Stomach smooth muscle (tissue), 2 donors: Measurements from ENCODE around the gene AMD1.

ENCODE experiments used
- H3K27ac ChIP-seq: one replicate; pipeline ENCODE4 v1.7.0; 2013; ENCODE audit warnings: mild to moderate bottlenecking, low read length, inconsistent platforms
- H3K27me3 ChIP-seq, 2 donors: one replicate each; pipeline ENCODE4 v1.7.0; 2013; ENCODE audit warnings: low read length in 2 of 2; ENCODE audit not compliant: insufficient read depth in 2 of 2, control insufficient read depth in 1 of 2
- H3K36me3 ChIP-seq, 2 donors: one replicate each; pipeline ENCODE4 v1.7.0; 2013; ENCODE audit warnings: low read length in 2 of 2; ENCODE audit not compliant: control insufficient read depth in 2 of 2, insufficient read depth in 2 of 2
- H3K4me1 ChIP-seq: one replicate; pipeline ENCODE4 v1.7.0; 2013; ENCODE audit warnings: low read length; ENCODE audit not compliant: control insufficient read depth, insufficient read depth
- H3K4me3 ChIP-seq, 2 donors: one replicate each; pipeline ENCODE4 v1.7.0; 2013; ENCODE audit warnings: low read length in 2 of 2
- H3K9ac ChIP-seq, 2 donors: one replicate each; pipeline ENCODE4 v1.7.0; 2013; ENCODE audit warnings: low read length in 2 of 2, mild to moderate bottlenecking in 1 of 2
- H3K9me3 ChIP-seq, 2 donors: one replicate each; pipeline ENCODE4 v1.7.0; 2013; ENCODE audit warnings: low read length in 2 of 2; ENCODE audit not compliant: control insufficient read depth in 2 of 2
- donor health status: healthy.
- donor health status: Pancreatic carcinoma.

The AMD1 gene

GRCh38 chr6:110878751-110879522 lies 4.4 kb downstream of the AMD1 start:
- Histone ChIP-seq H3K4me3 (peak overlapping the region; percentile 4 to 33), H3K9ac (no peak overlapping the region), H3K36me3 (no peaks in the 10 kb centered on the region), H3K4me1 (peaks cover 14% of the 10 kb centered on the region), H3K9me3 (no peaks in the 10 kb centered on the region), H3K27me3 (no peaks in the 10 kb centered on the region), H3K27ac (peak overlapping the region; percentile 0)

- Histone ChIP-seq H3K9me3 (no peaks in the 10 kb centered on the region), H3K9ac (no peak overlapping the region), H3K27ac (no peak overlapping the region), H3K27me3 (no peaks in the 10 kb centered on the region), H3K4me3 (no peak overlapping the region), H3K36me3 (no peaks in the 10 kb centered on the region), H3K4me1 (peaks cover 14% of the 10 kb centered on the region)
Measured at GRCh38 chr6:110880651-110881050, 6.1 kb downstream of the AMD1 start.

- Histone ChIP-seq H3K36me3 (no peaks in the 10 kb centered on the region), H3K27ac (no peak overlapping the region), H3K27me3 (no peaks in the 10 kb centered on the region), H3K9me3 (no peaks in the 10 kb centered on the region), H3K9ac (no peak overlapping the region), H3K4me1 (peaks cover 11% of the 10 kb centered on the region), H3K4me3 (no peak overlapping the region)
Measured at GRCh38 chr6:110881546-110882273, 7.1 kb downstream of the AMD1 start.

GRCh38 chr6:110882274-110882619 lies 7.7 kb downstream of the AMD1 start:
- H3K27me3 ChIP-seq, result no peaks in the 10 kb centered on the region
- H3K9ac ChIP-seq, result no peak overlapping the region
- no peaks in the 10 kb centered on the region for H3K36me3 ChIP-seq
- no peak overlapping the region for H3K4me3 ChIP-seq
- H3K9me3 ChIP-seq, result no peaks in the 10 kb centered on the region
- peaks cover 10% of the 10 kb centered on the region for H3K4me1 ChIP-seq
- no peak overlapping the region for H3K27ac ChIP-seq

- no peaks in the 10 kb centered on the region for H3K36me3 ChIP-seq
- no peaks in the 10 kb centered on the region for H3K27me3 ChIP-seq
- H3K27ac ChIP-seq, result no peak overlapping the region
- peaks cover 6% of the 10 kb centered on the region for H3K4me1 ChIP-seq
- H3K9ac ChIP-seq, result no peak overlapping the region
- H3K4me3 ChIP-seq, result no peak overlapping the region
- no peaks in the 10 kb centered on the region for H3K9me3 ChIP-seq
Measured at GRCh38 chr6:110882824-110883554, 8.4 kb downstream of the AMD1 start.

GRCh38 chr6:110884321-110884720 lies 9.7 kb downstream of the AMD1 start:
- H3K4me1 ChIP-seq, result peaks cover 6% of the 10 kb centered on the region
- H3K36me3 ChIP-seq, result no peaks in the 10 kb centered on the region
- no peaks in the 10 kb centered on the region for H3K27me3 ChIP-seq
- H3K9me3 ChIP-seq, result no peaks in the 10 kb centered on the region
- no peak overlapping the region for H3K4me3 ChIP-seq
- H3K27ac ChIP-seq, result no peak overlapping the region
- H3K9ac ChIP-seq, result no peak overlapping the region

- H3K9me3 ChIP-seq, result no peaks in the 10 kb centered on the region
- peaks cover 3 to 7% of the 10 kb centered on the region in 2 donors for H3K36me3 ChIP-seq
- no peak overlapping the region for H3K27ac ChIP-seq
- H3K9ac ChIP-seq, result no peak overlapping the region
- H3K27me3 ChIP-seq, result no peaks in the 10 kb centered on the region
- peaks cover 6% of the 10 kb centered on the region for H3K4me1 ChIP-seq
- no peak overlapping the region for H3K4me3 ChIP-seq
Measured at GRCh38 chr6:110885526-110885925, 10.9 kb downstream of the AMD1 start.

GRCh38 chr6:110886555-110887167 lies 12.1 kb downstream of the AMD1 start:
- H3K4me3 ChIP-seq, result no peak overlapping the region
- H3K27me3 ChIP-seq, result no peaks in the 10 kb centered on the region
- H3K9me3 ChIP-seq, result no peaks in the 10 kb centered on the region
- peaks cover 6% of the 10 kb centered on the region for H3K4me1 ChIP-seq
- peaks cover 4 to 16% of the 10 kb centered on the region in 2 donors for H3K36me3 ChIP-seq
- no peak overlapping the region for H3K27ac ChIP-seq
- no peak overlapping the region for H3K9ac ChIP-seq

- no peaks in the 10 kb centered on the region for H3K4me1 ChIP-seq
- no peaks in the 10 kb centered on the region for H3K27me3 ChIP-seq
- no peak overlapping the region for H3K4me3 ChIP-seq
- H3K9ac ChIP-seq, result no peak overlapping the region
- H3K9me3 ChIP-seq, result no peaks in the 10 kb centered on the region
- H3K27ac ChIP-seq, result no peak overlapping the region
- H3K36me3 ChIP-seq, result peaks cover 24 to 38% of the 10 kb centered on the region in 2 donors
Measured at GRCh38 chr6:110890288-110890687, 15.7 kb downstream of the AMD1 start.

- H3K4me1 ChIP-seq, result no peaks in the 10 kb centered on the region
- no peak overlapping the region for H3K9ac ChIP-seq
- peaks cover 34 to 48% of the 10 kb centered on the region in 2 donors for H3K36me3 ChIP-seq
- no peaks in the 10 kb centered on the region for H3K9me3 ChIP-seq
- no peaks in the 10 kb centered on the region for H3K27me3 ChIP-seq
- no peak overlapping the region for H3K4me3 ChIP-seq
- no peak overlapping the region for H3K27ac ChIP-seq
Measured at GRCh38 chr6:110895907-110896608, 21.5 kb downstream of the AMD1 start.
